Measurements from ENCODE around the gene DIP2C.

Gene DIP2C

GRCh38 chr10:510415-510881 is 179.0 kb downstream of the DIP2C start:
- DNase-seq = peak in 1 of 2 experiments; percentile 55

GRCh38 chr10:509361-510102 is 179.9 kb downstream of the DIP2C start:
- DNase-seq = no peak

GRCh38 chr10:508726-509125 is 180.7 kb downstream of the DIP2C start:
- DNase-seq = no peak

- DNase-seq = no peak
Observed at GRCh38 chr10:507908-508444, 181.5 kb downstream of the DIP2C start.

GRCh38 chr10:507355-507699 is 182.1 kb downstream of the DIP2C start:
- no peak for DNase-seq

- DNase-seq = no peak
Observed at GRCh38 chr10:506451-507354, 182.8 kb downstream of the DIP2C start.

- DNase-seq = no peak
Observed at GRCh38 chr10:505419-505818, 184.0 kb downstream of the DIP2C start.

GRCh38 chr10:504806-505205 is 184.7 kb downstream of the DIP2C start:
- DNase-seq = no peak

GRCh38 chr10:504121-504611 is 185.3 kb downstream of the DIP2C start:
- DNase-seq = no peak

GRCh38 chr10:501596-501995 is 187.9 kb downstream of the DIP2C start:
- no peak for DNase-seq

GRCh38 chr10:500876-501275 is 188.6 kb downstream of the DIP2C start:
- no peak for DNase-seq

- no peak for DNase-seq
Observed at GRCh38 chr10:499991-500390, 189.5 kb downstream of the DIP2C start.

GRCh38 chr10:498760-499435 is 190.6 kb downstream of the DIP2C start:
- DNase-seq = no peak

GRCh38 chr10:497898-498451 is 191.5 kb downstream of the DIP2C start:
- no peak for DNase-seq

GRCh38 chr10:497289-497688 is 192.2 kb downstream of the DIP2C start:
- no peak for DNase-seq

- DNase-seq = no peak
Observed at GRCh38 chr10:494556-494955, 194.9 kb downstream of the DIP2C start.

- DNase-seq = no peak
Observed at GRCh38 chr10:494149-494542, 195.3 kb downstream of the DIP2C start.

- no peak for DNase-seq
Observed at GRCh38 chr10:493391-494148, 195.9 kb downstream of the DIP2C start.

GRCh38 chr10:492836-493235 is 196.6 kb downstream of the DIP2C start:
- DNase-seq = no peak

- DNase-seq = no peak
Observed at GRCh38 chr10:491667-492424, 197.6 kb downstream of the DIP2C start.

GRCh38 chr10:490891-491571 is 198.4 kb downstream of the DIP2C start:
- DNase-seq = no peak
